Neuronal stem cell (in vitro differentiated cells): ENCODE data around the gene SYT1.

Experiments used
- DNase-seq: peaks from one replicate; pipeline ENCODE4 v3.0.0-alpha.2; 2013; ENCODE audit warnings: low spot score
- H2AFZ ChIP-seq: one replicate; pipeline ENCODE4 v1.6.1; 2013; ENCODE audit warnings: mild to moderate bottlenecking, low read length, inconsistent platforms
- H2AK5ac ChIP-seq: 2 replicates; pipeline ENCODE4 v1.6.1; 2013; ENCODE audit warnings: low read depth, mild to moderate bottlenecking, inconsistent platforms, low read length, moderate library complexity, mixed read lengths
- H2BK120ac ChIP-seq: 2 replicates; pipeline ENCODE4 v1.6.1; 2013; ENCODE audit warnings: low read depth, mild to moderate bottlenecking, inconsistent platforms, low read length, moderate library complexity, mixed read lengths
- H2BK12ac ChIP-seq: one replicate; pipeline ENCODE4 v1.6.1; 2013; ENCODE audit warnings: low read length, inconsistent platforms
- H2BK15ac ChIP-seq: 2 replicates; pipeline ENCODE4 v1.6.1; 2013; ENCODE audit warnings: mild to moderate bottlenecking, low read length, inconsistent platforms, mixed read lengths
- H2BK5ac ChIP-seq: one replicate; pipeline ENCODE4 v1.6.1; 2013; ENCODE audit warnings: inconsistent platforms, mild to moderate bottlenecking, low read length, moderate library complexity
- H3K14ac ChIP-seq: one replicate; pipeline ENCODE4 v1.6.1; 2013; ENCODE audit warnings: low read length, inconsistent platforms
- H3K18ac ChIP-seq: 2 replicates; pipeline ENCODE4 v1.6.1; 2013; ENCODE audit warnings: low read length, inconsistent platforms
- H3K23ac ChIP-seq: 2 replicates; pipeline ENCODE4 v1.6.1; 2013; ENCODE audit warnings: low read depth, mild to moderate bottlenecking, mixed read lengths, low read length, inconsistent platforms; ENCODE audit not compliant: poor library complexity
- H3K27ac ChIP-seq: replicated peaks from 3 replicates; pipeline ENCODE4 v1.5.1; 2013; ENCODE audit warnings: low read length, inconsistent platforms
- H3K27me3 ChIP-seq, 3 experiments: 2 replicates each; pipeline ENCODE4 v1.6.1; 2013; ENCODE audit warnings: low read length in 3 of 3, mild to moderate bottlenecking in 2 of 3, inconsistent platforms in 1 of 3, low read depth in 1 of 3, mixed read lengths in 1 of 3, moderate library complexity in 1 of 3; ENCODE audit not compliant: control insufficient read depth in 3 of 3, insufficient read depth in 3 of 3
- H3K36me3 ChIP-seq, 2 donors: replicated peaks in 1 of 2; 2 replicates each; pipeline ENCODE4 v1.6.1; 2013; ENCODE audit warnings: low read length in 2 of 2; ENCODE audit not compliant: control insufficient read depth in 2 of 2, insufficient read depth in 2 of 2
- H3K4ac ChIP-seq: 2 replicates; pipeline ENCODE4 v1.6.1; 2013; ENCODE audit warnings: inconsistent platforms, mild to moderate bottlenecking, low read length, moderate library complexity
- H3K4me1 ChIP-seq, 2 donors: 1 replicate in 1 of 2; 2 replicates in 1 of 2; pipeline ENCODE4 v1.6.1; 2013; ENCODE audit warnings: low read length in 2 of 2, low read depth in 1 of 2; ENCODE audit not compliant: control insufficient read depth in 2 of 2, insufficient read depth in 1 of 2
- H3K4me2 ChIP-seq: one replicate; pipeline ENCODE4 v1.6.1; 2013; ENCODE audit warnings: mild to moderate bottlenecking, low read length, inconsistent platforms; ENCODE audit not compliant: insufficient read depth, poor library complexity, severe bottlenecking
- H3K4me3 ChIP-seq, 2 donors: 2 replicates each; pipeline ENCODE4 v1.5.1; 2013; ENCODE audit warnings: low read length in 2 of 2, mild to moderate bottlenecking in 2 of 2, inconsistent platforms in 1 of 2, moderate library complexity in 1 of 2
- H3K79me1 ChIP-seq: one replicate; pipeline ENCODE4 v1.6.1; 2013; ENCODE audit warnings: low read depth, mild to moderate bottlenecking, inconsistent platforms, low read length, moderate library complexity
- H3K9ac ChIP-seq: one replicate; pipeline ENCODE4 v1.6.1; 2013; ENCODE audit warnings: mild to moderate bottlenecking, low read depth, low read length, inconsistent platforms; ENCODE audit not compliant: poor library complexity
- H3K9me3 ChIP-seq, 2 donors: replicated peaks in 1 of 2; 2 replicates each; pipeline versions ENCODE3 to v1.6.1; 2013; ENCODE audit warnings: low read length in 2 of 2, mild to moderate bottlenecking in 2 of 2, inconsistent platforms in 1 of 2, low read depth in 1 of 2, mixed read lengths in 1 of 2, moderate library complexity in 1 of 2; ENCODE audit not compliant: control insufficient read depth in 2 of 2, insufficient read depth in 1 of 2
- H4K8ac ChIP-seq: one replicate; pipeline ENCODE4 v1.6.1; 2013; ENCODE audit warnings: low read depth, mild to moderate bottlenecking, inconsistent platforms, low read length, moderate library complexity
- H4K91ac ChIP-seq: one replicate; pipeline ENCODE4 v1.6.1; 2013; ENCODE audit warnings: low read length, low read depth, mild to moderate bottlenecking, inconsistent platforms; ENCODE audit not compliant: poor library complexity
- WGBS, 2 donors: extraction: QIAGEN DNeasy Blood & Tissue Kit; methylation state at CpG; one replicate each; pipeline ENCODE4 v1.1.7; 2013; ENCODE audit warnings: missing lambda C conversion rate in 2 of 2, mixed read lengths in 1 of 2; ENCODE audit not compliant: insufficient read length in 2 of 2, insufficient replicate concordance in 1 of 2; ENCODE audit errors: extremely low coverage in 2 of 2; 5-methylcytosine and 5-hydroxymethylcytosine counted together

SYT1 gene

GRCh38 chr12:78958941-78959340 lies 94.4 kb downstream of the SYT1 start:
- WGBS, 2 donors = no CpG with 5 or more reads among the region's 3 CpGs
- no peaks in the 10 kb centered on the region for H3K9me3 ChIP-seq
- no peak overlapping the region for H3K23ac ChIP-seq
- no peak overlapping the region for H3K4me3 ChIP-seq
- H2BK15ac ChIP-seq = no peak overlapping the region
- H3K4me2 ChIP-seq = no peak overlapping the region
- no peak overlapping the region for H3K14ac ChIP-seq
- H2BK12ac ChIP-seq = no peak overlapping the region
- no peak overlapping the region for H2AFZ ChIP-seq
- H2BK5ac ChIP-seq = no peak overlapping the region
- H3K79me1 ChIP-seq = no peaks in the 10 kb centered on the region
- no peak overlapping the region for H3K4ac ChIP-seq
- H3K27me3 ChIP-seq = no peaks in the 10 kb centered on the region
- H4K91ac ChIP-seq = no peak overlapping the region
- no peak overlapping the region for H3K27ac ChIP-seq
- no peak overlapping the region for H2BK120ac ChIP-seq
- no peak overlapping the region for H3K9ac ChIP-seq
- no peak overlapping the region for H4K8ac ChIP-seq
- H3K36me3 ChIP-seq = peaks cover 0 to 3% of the 10 kb centered on the region in 2 donors
- no peak for DNase-seq
- no peak overlapping the region for H2AK5ac ChIP-seq
- H3K4me1 ChIP-seq = no peaks in the 10 kb centered on the region
- no peak overlapping the region for H3K18ac ChIP-seq

GRCh38 chr12:78959556-78959955 lies 95.0 kb downstream of the SYT1 start:
- Histone ChIP-seq H3K18ac (no peak overlapping the region), H3K36me3 (peaks cover 0 to 3% of the 10 kb centered on the region in 2 donors), H3K27ac (no peak overlapping the region), H3K14ac (no peak overlapping the region), H4K8ac (no peak overlapping the region), H2BK5ac (no peak overlapping the region), H3K4ac (no peak overlapping the region), H3K9me3 (no peaks in the 10 kb centered on the region), H3K4me3 (no peak overlapping the region), H3K27me3 (no peaks in the 10 kb centered on the region), H2BK12ac (no peak overlapping the region), H3K4me1 (no peaks in the 10 kb centered on the region), H2BK15ac (no peak overlapping the region), H2AFZ (no peak overlapping the region), H2AK5ac (no peak overlapping the region), H3K79me1 (no peaks in the 10 kb centered on the region), H4K91ac (no peak overlapping the region), H2BK120ac (no peak overlapping the region), H3K23ac (no peak overlapping the region), H3K9ac (no peak overlapping the region), H3K4me2 (no peak overlapping the region)
- no CpG with 5 or more reads among the region's 3 CpGs for WGBS, 2 donors
- DNase-seq = no peak

- no peak overlapping the region for H3K4ac ChIP-seq
- H3K4me3 ChIP-seq = no peak overlapping the region
- H3K4me1 ChIP-seq = no peaks in the 10 kb centered on the region
- H3K36me3 ChIP-seq = peaks cover 0 to 1% of the 10 kb centered on the region in 2 donors
- H4K8ac ChIP-seq = no peak overlapping the region
- no peak overlapping the region for H2BK12ac ChIP-seq
- no peak overlapping the region for H3K4me2 ChIP-seq
- no peak overlapping the region for H4K91ac ChIP-seq
- H3K18ac ChIP-seq = no peak overlapping the region
- no peak overlapping the region for H3K14ac ChIP-seq
- no peaks in the 10 kb centered on the region for H3K27me3 ChIP-seq
- H2BK5ac ChIP-seq = no peak overlapping the region
- no peak overlapping the region for H2BK15ac ChIP-seq
- H2AFZ ChIP-seq = no peak overlapping the region
- H3K79me1 ChIP-seq = no peaks in the 10 kb centered on the region
- no CpG with 5 or more reads among the region's 2 CpGs for WGBS, 2 donors
- H2AK5ac ChIP-seq = no peak overlapping the region
- no peaks in the 10 kb centered on the region for H3K9me3 ChIP-seq
- H3K9ac ChIP-seq = no peak overlapping the region
- no peak overlapping the region for H2BK120ac ChIP-seq
- H3K27ac ChIP-seq = no peak overlapping the region
- no peak overlapping the region for H3K23ac ChIP-seq
- no peak for DNase-seq
Measured at GRCh38 chr12:78961171-78961570, 96.6 kb downstream of the SYT1 start.

- H3K9me3 ChIP-seq = no peaks in the 10 kb centered on the region
- H2BK12ac ChIP-seq = no peak overlapping the region
- H3K23ac ChIP-seq = no peak overlapping the region
- H2BK120ac ChIP-seq = no peak overlapping the region
- no peak overlapping the region for H2BK15ac ChIP-seq
- no peak overlapping the region for H2AFZ ChIP-seq
- no peaks in the 10 kb centered on the region for H3K79me1 ChIP-seq
- DNase-seq = no peak
- no CpG with 5 or more reads among the region's 1 CpG for WGBS, 2 donors
- no peak overlapping the region for H3K4me2 ChIP-seq
- no peak overlapping the region for H3K4me3 ChIP-seq
- no peak overlapping the region for H4K8ac ChIP-seq
- no peak overlapping the region for H4K91ac ChIP-seq
- H3K4ac ChIP-seq = no peak overlapping the region
- peaks cover 0 to 1% of the 10 kb centered on the region in 2 donors for H3K36me3 ChIP-seq
- H3K9ac ChIP-seq = no peak overlapping the region
- H3K27ac ChIP-seq = no peak overlapping the region
- H3K27me3 ChIP-seq = no peaks in the 10 kb centered on the region
- no peak overlapping the region for H2AK5ac ChIP-seq
- no peak overlapping the region for H3K14ac ChIP-seq
- H2BK5ac ChIP-seq = no peak overlapping the region
- no peaks in the 10 kb centered on the region for H3K4me1 ChIP-seq
- H3K18ac ChIP-seq = no peak overlapping the region
Measured at GRCh38 chr12:78963439-78964227, 99.1 kb downstream of the SYT1 start.
